Progenitor cell of endocrine pancreas (in vitro differentiated cells): ENCODE results near the gene RASSF9. TPM values are rescaled to one million over a fixed set of nuclear protein-coding genes. Genes with fewer than 3 reads are reported as not detected.

Source experiments
- DNase-seq: peaks from one replicate; pipeline ENCODE4 v3.0.0; 2021; ENCODE audit warnings: low spot score; ENCODE audit not compliant: unreplicated experiment
- H3K27ac Mint-ChIP-seq: 2 replicates; pipeline ENCODE4 v1.8.0; 2021; ENCODE audit warnings: mild to moderate bottlenecking, moderate library complexity, mixed read lengths
- H3K27me3 Mint-ChIP-seq: 2 replicates; pipeline ENCODE4 v1.8.0; 2021; ENCODE audit warnings: mixed read lengths
- H3K36me3 Mint-ChIP-seq: 2 replicates; pipeline ENCODE4 v1.8.0; 2022; ENCODE audit warnings: mixed read lengths; ENCODE audit not compliant: insufficient read depth
- H3K4me1 Mint-ChIP-seq: 2 replicates; pipeline ENCODE4 v1.8.0; 2021; ENCODE audit warnings: low read depth, mixed read lengths
- H3K4me3 Mint-ChIP-seq: 2 replicates; pipeline ENCODE4 v1.8.0; 2021; ENCODE audit warnings: low read depth, mild to moderate bottlenecking, moderate library complexity, mixed read lengths
- H3K9me3 Mint-ChIP-seq: 2 replicates; pipeline ENCODE4 v1.8.0; 2021; ENCODE audit warnings: low read depth, mixed read lengths
- CTCF ChIP-seq: fragments of 200-600 bp; sonication (generic); IDR thresholded peaks from one replicate; pipeline ENCODE4 v1.5.0; 2021; ENCODE audit warnings: antibody characterized with exemption, mild to moderate bottlenecking; ENCODE audit not compliant: unreplicated experiment
- total RNA-seq: library from RNA; stranded (reverse); gene quantifications from 2 replicates; pipeline ENCODE4 v1.2.1, GENCODE V29; 2021

The RASSF9 gene
- total RNA-seq, 1 donor from 2014 or later: 3.3 TPM

GRCh38 chr12:85829391-85829790 is 6.8 kb downstream of the RASSF9 start:
- Mint-ChIP-seq H3K4me3 (no peak overlapping the region), H3K36me3 (peaks cover 14% of the 10 kb centered on the region), H3K27me3 (no peaks in the 10 kb centered on the region), H3K9me3 (peaks cover 17% of the 10 kb centered on the region), H3K4me1 (peaks cover 14% of the 10 kb centered on the region), H3K27ac (no peak overlapping the region)
- no peak for DNase-seq
- TF ChIP-seq CTCF: no peak

GRCh38 chr12:85828576-85828975 is 7.6 kb downstream of the RASSF9 start:
- Mint-ChIP-seq H3K27me3 (no peaks in the 10 kb centered on the region), H3K9me3 (peaks cover 23% of the 10 kb centered on the region), H3K4me3 (no peak overlapping the region), H3K4me1 (peaks cover 8% of the 10 kb centered on the region), H3K27ac (no peak overlapping the region), H3K36me3 (peaks cover 21% of the 10 kb centered on the region)
- no peak for DNase-seq
- no peak for TF ChIP-seq CTCF

GRCh38 chr12:85825746-85826145 is 10.5 kb downstream of the RASSF9 start:
- TF ChIP-seq CTCF: no peak
- Mint-ChIP-seq H3K36me3 (peaks cover 33% of the 10 kb centered on the region), H3K27ac (no peak overlapping the region), H3K27me3 (no peaks in the 10 kb centered on the region), H3K4me1 (peaks cover 15% of the 10 kb centered on the region), H3K4me3 (no peak overlapping the region), H3K9me3 (peaks cover 39% of the 10 kb centered on the region)
- DNase-seq: no peak

- H3K4me3 Mint-ChIP-seq: no peak overlapping the region
- H3K27ac Mint-ChIP-seq: no peak overlapping the region
- no peak for TF ChIP-seq CTCF
- peaks cover 32% of the 10 kb centered on the region for H3K9me3 Mint-ChIP-seq
- no peak for DNase-seq
- H3K27me3 Mint-ChIP-seq: no peaks in the 10 kb centered on the region
- H3K36me3 Mint-ChIP-seq: peaks cover 30% of the 10 kb centered on the region
- peaks cover 15% of the 10 kb centered on the region for H3K4me1 Mint-ChIP-seq
These were observed 12.6 kb downstream of the RASSF9 start for GRCh38 chr12:85823436-85824180.

- H3K27me3 Mint-ChIP-seq: no peaks in the 10 kb centered on the region
- DNase-seq: no peak
- peak overlapping the region; percentile 40 for H3K27ac Mint-ChIP-seq
- peaks cover 23% of the 10 kb centered on the region for H3K9me3 Mint-ChIP-seq
- no peak overlapping the region for H3K4me3 Mint-ChIP-seq
- no peak for TF ChIP-seq CTCF
- peaks cover 21% of the 10 kb centered on the region for H3K36me3 Mint-ChIP-seq
- H3K4me1 Mint-ChIP-seq: peaks cover 14% of the 10 kb centered on the region
These were observed 14.4 kb downstream of the RASSF9 start for GRCh38 chr12:85821759-85822158.
